Cardiac muscle cell (in vitro differentiated cells and primary cell): Measurements from ENCODE around the gene RARS1. TPM values are rescaled to one million over a fixed set of nuclear protein-coding genes. Genes with fewer than 3 reads are reported as not detected.
A peak's percentile ranks its signal among the peaks of the same experiment; 100 is the strongest.

Experiments
- DNase-seq, 2 donors: peaks; one replicate each; pipeline versions ENCODE4 v3.0.0 to v3.0.0-alpha.2; 2010 to 2017; ENCODE audit warnings: low read depth in 1 of 2, low spot score in 1 of 2
- H3K27ac ChIP-seq: fragments of 200-600 bp; sonication (generic); 2 replicates; pipeline ENCODE4 v1.5.1; 2016
- H3K27me3 ChIP-seq: fragments of 200-600 bp; sonication (generic); 2 replicates; pipeline ENCODE4 v1.6.0; 2016; ENCODE audit warnings: control low read depth
- H3K36me3 ChIP-seq: fragments of 200-600 bp; sonication (generic); 2 replicates; pipeline ENCODE4 v1.5.1; 2016; ENCODE audit warnings: control low read depth
- H3K4me1 ChIP-seq: fragments of 200-600 bp; sonication (generic); 2 replicates; pipeline ENCODE4 v1.8.1; 2017; ENCODE audit warnings: low read depth, mild to moderate bottlenecking, mixed run types
- H3K4me3 ChIP-seq: fragments of 200-600 bp; sonication (generic); 2 replicates; pipeline ENCODE4 v1.5.1; 2016; ENCODE audit warnings: mild to moderate bottlenecking
- H3K9me3 ChIP-seq: fragments of 200-600 bp; sonication (generic); 2 replicates; pipeline ENCODE4 v1.5.1; 2017; ENCODE audit warnings: low read depth, mild to moderate bottlenecking, control low read depth
- CTCF ChIP-seq: IDR thresholded peaks from 2 replicates; pipeline ENCODE4 v1.5.1; 2012; ENCODE audit warnings: low read depth, mild to moderate bottlenecking, low read length
- polyA plus RNA-seq: library from polyadenylated mRNA; unstranded; fragments of >200 nt; fragmentation: Nextera tagmentation; extraction: Ambion mirVana; gene quantifications from 2 replicates; pipeline ENCODE4 v1.2.1, GENCODE V29; 2016
- total RNA-seq: library from RNA; depleted of rRNA; stranded (reverse); fragments of >200 nt; gene quantifications from 2 replicates; pipeline ENCODE4 v1.2.3, GENCODE V29; 2016

The RARS1 gene
- total and polyA plus RNA-seq, 2 experiments from 2014 or later: 68.0 to 92.7 TPM

- Histone ChIP-seq H3K4me1 (no peaks in the 10 kb centered on the region), H3K4me3 (no peak overlapping the region), H3K27me3 (peaks cover 7% of the 10 kb centered on the region), H3K27ac (no peak overlapping the region), H3K9me3 (no peaks in the 10 kb centered on the region), H3K36me3 (no peaks in the 10 kb centered on the region)
- no peak for DNase-seq
- no peak for TF ChIP-seq CTCF
Measured at GRCh38 chr5:168537176-168537575, 50.9 kb downstream of the RARS1 start.

- no peak for DNase-seq
- no peak for TF ChIP-seq CTCF
- no peaks in the 10 kb centered on the region for H3K27me3 ChIP-seq
- H3K9me3 ChIP-seq: no peaks in the 10 kb centered on the region
- no peak overlapping the region for H3K27ac ChIP-seq
- no peak overlapping the region for H3K4me3 ChIP-seq
- peaks cover 6% of the 10 kb centered on the region for H3K36me3 ChIP-seq
- no peaks in the 10 kb centered on the region for H3K4me1 ChIP-seq
Measured at GRCh38 chr5:168549554-168549953, 63.3 kb downstream of the RARS1 start.

- no peaks in the 10 kb centered on the region for H3K27me3 ChIP-seq
- TF ChIP-seq CTCF: no peak
- no peak overlapping the region for H3K4me3 ChIP-seq
- no peaks in the 10 kb centered on the region for H3K9me3 ChIP-seq
- H3K36me3 ChIP-seq: peaks cover 13% of the 10 kb centered on the region
- no peak for DNase-seq
- no peak overlapping the region for H3K27ac ChIP-seq
- H3K4me1 ChIP-seq: no peaks in the 10 kb centered on the region
Measured at GRCh38 chr5:168550656-168551055, 64.4 kb downstream of the RARS1 start.

GRCh38 chr5:168552146-168552545 is 65.9 kb downstream of the RARS1 start:
- peak in 1 of 2 donors; percentile 95 for DNase-seq
- no peak for TF ChIP-seq CTCF
- H3K27me3 ChIP-seq: no peaks in the 10 kb centered on the region
- no peak overlapping the region for H3K27ac ChIP-seq
- H3K36me3 ChIP-seq: peaks cover 22% of the 10 kb centered on the region
- no peak overlapping the region for H3K4me3 ChIP-seq
- H3K4me1 ChIP-seq: no peaks in the 10 kb centered on the region
- H3K9me3 ChIP-seq: no peaks in the 10 kb centered on the region

GRCh38 chr5:168553377-168554130 is 67.3 kb downstream of the RARS1 start:
- Histone ChIP-seq H3K27ac (no peak overlapping the region), H3K36me3 (peaks cover 30% of the 10 kb centered on the region), H3K4me1 (no peaks in the 10 kb centered on the region), H3K9me3 (no peaks in the 10 kb centered on the region), H3K27me3 (no peaks in the 10 kb centered on the region), H3K4me3 (no peak overlapping the region)
- TF ChIP-seq CTCF: no peak
- DNase-seq: no peak

GRCh38 chr5:168557389-168557788 is 71.1 kb downstream of the RARS1 start:
- Histone ChIP-seq H3K27ac (no peak overlapping the region), H3K27me3 (no peaks in the 10 kb centered on the region), H3K9me3 (no peaks in the 10 kb centered on the region), H3K36me3 (peaks cover 50% of the 10 kb centered on the region), H3K4me1 (no peaks in the 10 kb centered on the region), H3K4me3 (no peak overlapping the region)
- no peak for DNase-seq
- no peak for TF ChIP-seq CTCF
